Ishikawa (cell line): ENCODE measurements around the gene PRKCE.

Experiments used
- CEBPB ChIP-seq: IDR thresholded peaks from 2 replicates; pipeline ENCODE4 v1.6.1; 2012
- CREB1 ChIP-seq: IDR thresholded peaks from 2 replicates; pipeline ENCODE4 v1.6.1; 2012; ENCODE audit warnings: low read depth
- EGR1 ChIP-seq: IDR thresholded peaks from 2 replicates; pipeline ENCODE4 v1.6.1; 2012
- EP300 ChIP-seq: IDR thresholded peaks from 2 replicates; pipeline ENCODE4 v1.6.1; 2012; ENCODE audit warnings: borderline replicate concordance
- FOXM1 ChIP-seq: IDR thresholded peaks from 2 replicates; pipeline ENCODE4 v1.6.1; 2012; ENCODE audit warnings: low read depth, borderline replicate concordance
- NFIC ChIP-seq: IDR thresholded peaks from 2 replicates; pipeline ENCODE4 v1.6.1; 2012
- RAD21 ChIP-seq: IDR thresholded peaks from 2 replicates; pipeline ENCODE4 v1.6.1; 2012; ENCODE audit warnings: low read depth
- TAF1 ChIP-seq: IDR thresholded peaks from 2 replicates; pipeline ENCODE4 v1.6.1; 2012; ENCODE audit warnings: low read depth, mild to moderate bottlenecking
- TCF12 ChIP-seq: IDR thresholded peaks from 2 replicates; pipeline ENCODE4 v1.6.1; 2012; ENCODE audit warnings: low read depth
- TEAD4 ChIP-seq: IDR thresholded peaks from 2 replicates; pipeline ENCODE4 v1.6.1; 2012
- YY1 ChIP-seq: IDR thresholded peaks from 2 replicates; pipeline ENCODE4 v1.6.1; 2012; ENCODE audit warnings: low read depth
- ZBTB7A ChIP-seq: IDR thresholded peaks from 2 replicates; pipeline ENCODE4 v1.6.1; 2012; ENCODE audit warnings: low read depth
- TF ChIP-seq, protein P1 (sequence below): IDR thresholded peaks from 2 replicates; pipeline ENCODE4 v1.6.1; 2012
- TF ChIP-seq, protein P2 (sequence below): IDR thresholded peaks from 2 replicates; pipeline ENCODE4 v1.6.1; 2012
- TF ChIP-seq, protein P3 (sequence below): IDR thresholded peaks from 2 replicates; pipeline ENCODE4 v1.6.1; 2012; ENCODE audit warnings: low read depth, mild to moderate bottlenecking

PRKCE gene

DNA sequence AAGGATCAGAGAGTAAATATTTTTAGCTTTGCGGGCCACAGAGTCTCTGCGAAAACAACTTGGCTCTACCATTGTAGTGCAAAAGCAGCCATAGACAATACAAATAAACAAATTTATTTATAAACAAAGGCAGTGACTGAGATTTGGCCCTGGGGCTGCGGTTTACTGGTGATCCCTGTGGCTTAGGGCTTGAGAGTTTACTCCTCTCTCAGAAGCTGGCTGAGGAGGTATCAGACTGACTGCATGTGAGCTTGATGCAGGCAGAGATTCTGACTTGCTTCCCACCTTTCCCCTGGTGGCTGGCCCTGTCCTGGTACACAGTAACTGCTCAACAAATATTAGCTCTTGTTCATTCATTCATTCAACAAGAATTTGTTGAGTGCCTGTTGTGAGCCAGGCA lies 81.5 kb downstream of the PRKCE start:
- TF ChIP-seq TAF1 (no peak), FOXM1 (no peak), TCF12 (no peak), TEAD4 (no peak), CREB1 (no peak), ZBTB7A (no peak), EGR1 (no peak)
- TF ChIP-seq, protein P1, sequence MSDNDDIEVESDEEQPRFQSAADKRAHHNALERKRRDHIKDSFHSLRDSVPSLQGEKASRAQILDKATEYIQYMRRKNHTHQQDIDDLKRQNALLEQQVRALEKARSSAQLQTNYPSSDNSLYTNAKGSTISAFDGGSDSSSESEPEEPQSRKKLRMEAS, result no peak

DNA sequence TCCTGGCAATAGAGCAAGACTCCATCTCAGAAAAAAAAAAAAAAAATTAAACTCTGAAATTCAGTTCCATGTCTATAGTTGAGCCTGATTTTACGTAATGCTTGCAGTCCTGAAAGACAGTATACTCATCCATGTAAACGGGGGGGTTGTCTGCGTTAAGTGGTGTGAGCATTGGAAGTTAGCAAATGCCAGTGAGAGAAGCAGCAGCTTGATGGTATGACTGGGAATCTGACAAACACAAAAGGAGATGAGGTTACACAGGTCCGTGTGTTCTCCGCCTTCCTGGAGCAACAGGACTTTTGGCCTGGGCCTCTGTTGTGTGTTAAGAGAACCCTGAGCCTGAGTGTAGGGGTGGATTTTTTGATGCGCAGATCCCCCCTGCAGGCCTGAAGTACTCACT lies 82.9 kb downstream of the PRKCE start:
- TF ChIP-seq NFIC, result no peak

DNA sequence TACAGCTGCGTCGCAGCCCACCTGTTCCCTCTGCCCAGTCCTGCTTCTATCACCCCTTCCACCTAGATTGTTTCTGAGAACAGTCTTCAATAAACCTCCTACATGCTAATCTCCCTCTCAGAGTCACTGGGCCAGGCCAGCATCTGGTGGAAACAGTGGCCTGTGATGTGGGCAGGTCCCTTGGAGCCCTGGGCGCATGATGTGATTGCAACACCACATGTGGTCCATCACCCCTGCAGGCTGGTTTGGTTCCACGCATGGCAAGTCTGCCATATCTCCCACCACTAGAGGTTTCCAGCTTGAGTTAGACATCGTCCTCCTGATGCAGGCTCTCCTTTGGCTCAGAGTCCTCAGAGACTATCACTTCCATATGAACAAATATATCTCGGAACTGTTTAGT lies 83.5 kb downstream of the PRKCE start:
- TF ChIP-seq, protein P1, result no peak
- no peak for TF ChIP-seq TAF1

DNA sequence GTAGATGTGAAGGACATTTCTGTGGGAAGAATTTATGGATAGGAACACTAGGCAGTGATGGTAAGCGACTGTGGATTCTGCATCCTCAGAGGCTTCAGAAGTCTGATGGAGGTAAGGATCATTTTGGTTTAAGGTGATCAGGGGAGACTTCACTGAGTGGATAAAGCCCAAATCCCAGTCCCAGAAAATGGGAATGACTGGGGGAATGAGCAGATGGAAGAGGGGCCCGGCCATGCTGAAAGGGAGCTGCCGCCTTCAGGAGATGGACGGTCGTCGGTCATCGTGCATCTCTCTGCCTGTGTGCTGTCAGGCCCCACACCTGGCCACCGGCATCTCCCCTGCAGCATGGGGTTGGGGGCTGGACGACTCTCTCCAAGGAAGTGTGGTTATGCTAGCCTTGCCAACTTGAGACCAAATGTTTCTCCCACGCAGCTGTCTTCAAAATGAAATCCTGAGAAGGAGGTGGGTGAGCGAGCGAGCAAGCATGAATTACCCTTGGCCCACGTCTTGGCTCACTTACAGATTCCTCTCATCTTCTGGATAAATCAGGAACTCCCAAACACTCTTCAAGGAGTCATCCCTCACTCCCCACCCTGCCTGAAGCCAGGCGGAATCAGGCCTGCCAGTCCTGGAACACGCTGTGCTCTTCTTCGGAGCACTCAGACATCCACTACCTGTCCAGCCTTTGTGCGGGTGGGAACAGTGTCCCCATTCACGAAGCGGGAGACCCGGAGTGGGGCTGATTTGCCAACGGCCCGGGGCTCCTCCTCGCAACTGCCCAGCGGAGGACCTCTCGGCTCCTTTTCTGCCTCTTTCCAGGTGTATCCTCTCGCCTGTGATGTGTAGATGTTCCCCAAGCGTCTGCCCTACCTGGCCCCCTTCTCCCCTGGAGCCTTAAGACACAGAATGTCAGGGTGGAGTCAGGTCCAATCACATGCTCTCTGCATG lies 85.6 kb downstream of the PRKCE start:
- TF ChIP-seq, protein P2, sequence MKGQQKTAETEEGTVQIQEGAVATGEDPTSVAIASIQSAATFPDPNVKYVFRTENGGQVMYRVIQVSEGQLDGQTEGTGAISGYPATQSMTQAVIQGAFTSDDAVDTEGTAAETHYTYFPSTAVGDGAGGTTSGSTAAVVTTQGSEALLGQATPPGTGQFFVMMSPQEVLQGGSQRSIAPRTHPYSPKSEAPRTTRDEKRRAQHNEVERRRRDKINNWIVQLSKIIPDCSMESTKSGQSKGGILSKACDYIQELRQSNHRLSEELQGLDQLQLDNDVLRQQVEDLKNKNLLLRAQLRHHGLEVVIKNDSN, result no peak
- TF ChIP-seq, protein P3, sequence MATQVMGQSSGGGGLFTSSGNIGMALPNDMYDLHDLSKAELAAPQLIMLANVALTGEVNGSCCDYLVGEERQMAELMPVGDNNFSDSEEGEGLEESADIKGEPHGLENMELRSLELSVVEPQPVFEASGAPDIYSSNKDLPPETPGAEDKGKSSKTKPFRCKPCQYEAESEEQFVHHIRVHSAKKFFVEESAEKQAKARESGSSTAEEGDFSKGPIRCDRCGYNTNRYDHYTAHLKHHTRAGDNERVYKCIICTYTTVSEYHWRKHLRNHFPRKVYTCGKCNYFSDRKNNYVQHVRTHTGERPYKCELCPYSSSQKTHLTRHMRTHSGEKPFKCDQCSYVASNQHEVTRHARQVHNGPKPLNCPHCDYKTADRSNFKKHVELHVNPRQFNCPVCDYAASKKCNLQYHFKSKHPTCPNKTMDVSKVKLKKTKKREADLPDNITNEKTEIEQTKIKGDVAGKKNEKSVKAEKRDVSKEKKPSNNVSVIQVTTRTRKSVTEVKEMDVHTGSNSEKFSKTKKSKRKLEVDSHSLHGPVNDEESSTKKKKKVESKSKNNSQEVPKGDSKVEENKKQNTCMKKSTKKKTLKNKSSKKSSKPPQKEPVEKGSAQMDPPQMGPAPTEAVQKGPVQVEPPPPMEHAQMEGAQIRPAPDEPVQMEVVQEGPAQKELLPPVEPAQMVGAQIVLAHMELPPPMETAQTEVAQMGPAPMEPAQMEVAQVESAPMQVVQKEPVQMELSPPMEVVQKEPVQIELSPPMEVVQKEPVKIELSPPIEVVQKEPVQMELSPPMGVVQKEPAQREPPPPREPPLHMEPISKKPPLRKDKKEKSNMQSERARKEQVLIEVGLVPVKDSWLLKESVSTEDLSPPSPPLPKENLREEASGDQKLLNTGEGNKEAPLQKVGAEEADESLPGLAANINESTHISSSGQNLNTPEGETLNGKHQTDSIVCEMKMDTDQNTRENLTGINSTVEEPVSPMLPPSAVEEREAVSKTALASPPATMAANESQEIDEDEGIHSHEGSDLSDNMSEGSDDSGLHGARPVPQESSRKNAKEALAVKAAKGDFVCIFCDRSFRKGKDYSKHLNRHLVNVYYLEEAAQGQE, result no peak
- TF ChIP-seq TEAD4, result no peak
- no peak for TF ChIP-seq NFIC
- TF ChIP-seq CEBPB, result no peak
- no peak for TF ChIP-seq TCF12
- TF ChIP-seq YY1, result no peak
- no peak for TF ChIP-seq TAF1
- TF ChIP-seq, protein P1, result no peak
- no peak for TF ChIP-seq ZBTB7A
- no peak for TF ChIP-seq EGR1
- no peak for TF ChIP-seq CREB1
- no peak for TF ChIP-seq EP300

DNA sequence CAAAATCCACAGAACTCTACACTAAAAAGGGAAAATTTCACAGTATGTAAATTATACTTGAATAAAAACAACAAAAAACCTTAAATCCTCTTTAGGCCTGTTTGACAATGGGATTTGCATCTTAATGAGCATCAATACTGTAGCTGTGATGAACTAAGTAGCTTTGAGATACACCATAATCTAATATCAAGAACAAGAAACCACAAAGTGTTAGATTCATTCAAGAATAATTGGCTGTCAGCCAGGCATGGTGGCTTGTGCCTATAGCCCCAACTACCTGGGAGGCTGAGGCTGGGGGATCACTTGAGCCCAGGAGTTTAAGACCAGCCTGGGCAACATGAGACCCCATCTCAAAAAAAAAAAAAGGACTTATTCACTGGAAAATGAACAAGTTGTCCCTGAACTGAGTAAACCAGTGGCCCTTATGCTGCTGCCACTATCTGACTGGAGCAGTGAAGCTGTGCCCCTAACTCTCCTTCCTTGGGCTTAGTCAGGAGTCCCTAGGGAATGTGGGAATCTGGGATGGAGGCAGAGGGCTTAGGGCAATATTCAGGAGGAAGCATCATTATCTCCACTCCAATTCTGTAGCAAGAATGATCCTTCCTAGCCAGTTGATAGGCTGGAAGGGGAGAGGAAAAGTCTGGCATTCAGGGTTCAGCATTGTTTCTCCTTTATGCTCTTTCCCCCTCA lies 88.5 kb downstream of the PRKCE start:
- TF ChIP-seq CEBPB (no peak), TCF12 (no peak), FOXM1 (no peak), EP300 (no peak), CREB1 (no peak)
- TF ChIP-seq, protein P2, result no peak

DNA sequence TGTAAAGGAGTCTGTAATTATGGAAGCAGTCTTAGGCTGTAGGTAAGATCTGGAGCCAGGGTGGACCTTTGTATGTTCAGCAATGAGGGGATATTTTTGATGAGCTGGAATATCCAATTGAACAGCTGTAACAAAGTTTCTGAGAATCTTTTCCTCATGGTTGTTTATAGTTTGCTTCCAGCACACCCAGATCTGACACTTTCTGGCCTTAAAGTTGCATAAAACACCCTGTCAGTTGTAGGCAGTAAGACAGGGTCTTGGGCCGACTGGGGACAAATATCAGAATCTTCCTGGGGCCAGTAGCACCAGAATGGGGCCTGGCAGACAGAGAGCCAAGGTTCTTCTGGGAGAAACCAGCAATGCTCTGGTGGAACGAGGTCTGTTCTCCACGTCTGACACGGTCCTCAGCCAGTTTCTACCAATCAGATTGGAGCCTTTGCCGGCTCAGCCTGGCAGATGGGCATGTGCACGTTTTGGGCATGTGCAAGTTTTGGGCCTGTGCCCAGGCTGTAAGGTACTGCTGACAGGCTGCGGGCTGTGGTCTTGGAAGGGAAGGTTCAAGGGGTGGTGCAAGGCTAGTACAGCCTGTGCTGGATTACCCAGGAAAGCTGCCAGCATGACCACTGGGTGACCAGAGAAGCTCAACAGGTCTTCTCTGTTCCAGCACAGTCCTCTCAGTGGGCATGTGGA lies 89.8 kb downstream of the PRKCE start:
- TF ChIP-seq, protein P1, result no peak
- TF ChIP-seq TEAD4 (no peak), YY1 (no peak), FOXM1 (no peak), EGR1 (no peak), EP300 (no peak), TCF12 (no peak), CEBPB (no peak), NFIC (no peak), ZBTB7A (no peak), RAD21 (no peak), TAF1 (no peak), CREB1 (no peak)
- TF ChIP-seq, protein P2, result no peak
- TF ChIP-seq, protein P3, result no peak
